ENCODE data around the gene TEK.

- TF ChIP-seq EZH2 (IDR thresholded peaks at IDR 0.05; ENCODE audit: borderline replicate concordance, low read length) (no peak), CTCF (conservative IDR thresholded peaks at IDR 0.05 in 1 of 2, IDR thresholded peaks at IDR 0.05 in 1 of 2; ENCODE audit: extremely low read depth in 1 of 2, insufficient read depth in 1 of 2, low read depth in 1 of 2, low read length in 2 of 2) (no peak)
Observed at GRCh38 chr9:27126670-27127069, 17.6 kb downstream of the TEK start.

Data from mammary epithelial cell (primary cell).